CD4-positive, alpha-beta T cell treated with Interferon gamma for 1 hour (primary cell): Measurements from ENCODE around the gene BRCC3.

Experiments
- DNase-seq: peaks from one replicate; pipeline ENCODE4 v3.0.0-alpha.2; 2020

BRCC3 gene

DNA sequence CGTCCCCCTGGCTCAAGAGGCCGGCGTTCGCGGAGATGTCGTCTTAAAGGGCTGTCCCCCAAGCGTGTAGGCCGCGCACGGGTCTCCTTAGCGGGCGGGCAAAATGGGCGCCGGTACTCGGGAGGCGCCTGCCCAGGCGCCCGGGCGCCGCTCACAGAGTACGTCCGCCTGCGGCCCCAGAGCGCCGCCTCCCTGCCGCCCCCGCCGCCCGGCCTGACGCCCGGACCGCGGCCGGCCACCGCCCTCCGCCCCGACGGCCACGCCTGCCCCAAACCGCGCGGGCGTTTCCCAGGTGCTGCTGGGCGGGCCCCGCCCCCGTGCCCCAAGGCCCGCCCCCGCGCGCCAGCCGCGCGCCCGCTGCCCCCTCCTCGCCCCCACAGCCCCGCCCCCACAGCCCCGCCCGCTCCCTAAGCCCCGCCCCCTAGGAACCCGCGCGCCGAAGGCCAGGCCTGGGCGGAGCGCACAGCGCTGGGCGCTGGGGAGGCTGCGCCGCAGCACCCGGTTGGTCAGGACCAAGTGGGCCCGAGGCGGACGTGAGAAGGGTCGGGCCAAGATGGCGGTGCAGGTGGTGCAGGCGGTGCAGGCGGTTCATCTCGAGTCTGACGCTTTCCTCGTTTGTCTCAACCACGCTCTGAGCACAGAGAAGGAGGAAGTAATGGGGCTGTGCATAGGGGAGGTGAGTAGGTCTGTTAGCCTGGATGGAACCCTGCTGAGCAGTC, at the start of gene BRCC3, which contains the start of the genes CMC4 and MTCP1:
TSS of gene BRCC3 (plus strand) at position 534 of the 719 bp plus-strand sequence. CDS start at position 554, 20 bp downstream.
TSS of gene CMC4 (minus strand) at position 162 of the 719 bp plus-strand sequence. CDS start 7,113 bp downstream, outside the sequence.
TSS of gene MTCP1 (minus strand) at position 162 of the 719 bp plus-strand sequence. CDS start 5,126 bp downstream, outside the sequence.
- peak; percentile 83 for DNase-seq

DNA sequence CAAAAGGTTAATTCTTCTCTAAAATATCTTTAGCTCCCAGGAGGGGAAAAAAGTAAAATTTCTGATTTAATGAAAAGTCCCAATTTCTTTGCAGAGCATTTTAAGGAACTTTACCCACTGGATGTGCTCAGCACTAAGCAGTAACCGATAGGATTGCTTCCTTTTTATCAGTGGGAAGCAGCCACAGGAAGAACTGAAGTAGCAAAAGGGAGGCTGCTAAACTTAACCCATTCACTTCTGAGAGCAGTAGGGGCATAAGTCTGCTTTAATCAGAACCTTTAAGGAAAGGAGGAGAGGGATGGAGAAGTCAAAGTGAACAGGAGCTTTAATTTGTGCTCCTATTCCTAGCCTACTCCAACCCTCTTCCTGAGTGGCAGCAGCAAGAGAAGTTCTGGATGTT, 48.7 kb upstream of the BRCC3 start, which contains the start of gene F8:
TSS of gene F8 (minus strand) at position 139 of the 400 bp plus-strand sequence. CDS start 171 bp downstream, outside the sequence.
- no peak for DNase-seq

DNA sequence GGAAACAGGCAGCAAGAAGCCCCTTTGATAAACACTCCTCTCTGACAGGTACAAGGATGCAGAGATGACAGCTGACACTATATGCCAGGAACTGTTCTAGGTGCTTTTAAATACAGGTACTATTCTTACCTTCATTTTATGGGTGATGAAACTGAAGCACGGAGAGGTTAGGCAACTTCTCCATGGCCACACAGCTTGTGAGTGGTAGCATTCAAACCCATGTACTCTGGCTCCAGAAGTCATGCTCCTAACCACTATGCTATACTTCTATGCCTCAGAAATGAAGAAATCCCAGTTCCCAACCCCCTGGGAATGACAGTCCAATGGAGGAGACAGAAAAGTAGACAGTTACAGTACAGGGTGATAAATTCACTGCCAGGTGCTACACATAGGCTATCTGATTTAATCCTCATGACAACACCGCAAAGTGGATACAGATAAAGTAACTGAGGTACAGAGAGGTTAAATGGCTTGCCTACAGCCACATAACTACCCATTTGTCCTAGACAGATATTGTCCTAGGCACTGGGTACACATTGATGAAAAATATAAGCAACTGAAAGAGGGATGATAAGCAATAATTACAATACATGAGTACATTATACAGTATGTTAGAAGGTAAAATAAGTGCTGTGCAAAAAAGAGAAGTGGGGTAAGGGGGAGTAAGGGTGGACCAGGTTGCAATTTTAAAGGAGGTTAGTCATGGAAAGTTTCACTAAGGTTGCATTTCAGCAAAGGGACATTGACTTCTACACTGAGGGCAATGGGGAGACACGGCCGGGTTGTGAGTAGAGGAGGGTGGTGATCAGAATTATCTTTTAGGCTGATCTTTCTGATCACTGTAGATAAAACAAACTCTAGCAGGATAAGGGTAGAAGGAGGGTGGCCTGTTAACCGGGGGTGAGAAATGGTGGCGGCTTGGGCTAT, 47.1 kb upstream of the BRCC3 start:
- no peak for DNase-seq

DNA sequence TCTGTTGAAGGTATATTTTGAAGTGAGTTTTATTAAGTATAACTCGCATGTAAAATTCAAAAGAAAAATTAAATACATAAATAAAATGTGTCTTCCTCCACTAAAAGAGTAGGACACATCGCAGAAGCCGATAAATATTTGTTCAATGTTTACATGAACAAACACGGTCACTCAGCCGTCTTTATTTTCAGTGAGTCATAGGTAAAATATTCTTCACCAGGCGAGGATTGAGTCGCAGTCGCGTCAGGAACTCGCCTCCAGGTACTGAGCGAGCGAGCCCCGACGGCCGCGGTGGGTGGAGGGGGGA, 44.9 kb upstream of the BRCC3 start:
- DNase-seq, result no peak

DNA sequence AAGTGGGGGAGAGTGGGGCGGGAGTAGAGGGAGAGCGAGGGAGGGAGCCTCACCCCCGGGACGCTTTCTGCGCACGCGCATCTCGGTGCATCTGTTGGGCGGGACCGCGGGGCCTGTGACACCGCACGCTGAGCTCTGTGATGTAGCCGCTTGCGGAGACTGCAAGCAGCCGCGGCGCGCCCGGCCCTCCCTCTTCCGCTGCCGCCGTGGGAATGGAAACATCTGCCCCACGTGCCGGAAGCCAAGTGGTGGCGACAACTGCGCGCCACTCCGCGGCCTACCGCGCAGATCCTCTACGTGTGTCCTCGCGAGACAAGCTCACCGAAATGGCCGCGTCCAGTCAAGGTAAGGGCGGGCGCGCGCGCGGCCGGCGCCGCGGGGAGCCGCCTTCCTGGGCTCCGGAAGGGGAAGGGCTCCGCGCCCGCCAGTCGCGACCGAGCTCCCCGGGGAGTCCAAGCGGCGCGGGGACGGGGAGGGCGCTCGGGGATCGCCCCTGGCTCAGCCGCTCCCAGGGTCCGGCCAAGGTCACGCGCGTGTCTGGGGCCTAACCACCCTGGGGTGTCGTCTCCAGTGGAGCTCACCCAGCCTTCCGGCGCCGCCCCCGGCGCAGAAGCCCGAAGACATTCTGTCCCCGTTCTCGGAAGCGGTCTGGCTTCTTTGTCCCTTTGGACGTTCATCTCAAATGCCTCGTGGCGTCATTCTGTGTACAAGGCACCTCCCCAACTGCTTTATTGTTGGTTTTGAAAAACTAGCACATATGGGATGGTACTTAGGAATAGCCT, 44.4 kb upstream of the BRCC3 start, which contains the start of gene FUNDC2:
TSS of gene FUNDC2 (plus strand) at position 118 of the 782 bp plus-strand sequence. CDS start at position 213, 95 bp downstream.
- DNase-seq, result peak; percentile 97

DNA sequence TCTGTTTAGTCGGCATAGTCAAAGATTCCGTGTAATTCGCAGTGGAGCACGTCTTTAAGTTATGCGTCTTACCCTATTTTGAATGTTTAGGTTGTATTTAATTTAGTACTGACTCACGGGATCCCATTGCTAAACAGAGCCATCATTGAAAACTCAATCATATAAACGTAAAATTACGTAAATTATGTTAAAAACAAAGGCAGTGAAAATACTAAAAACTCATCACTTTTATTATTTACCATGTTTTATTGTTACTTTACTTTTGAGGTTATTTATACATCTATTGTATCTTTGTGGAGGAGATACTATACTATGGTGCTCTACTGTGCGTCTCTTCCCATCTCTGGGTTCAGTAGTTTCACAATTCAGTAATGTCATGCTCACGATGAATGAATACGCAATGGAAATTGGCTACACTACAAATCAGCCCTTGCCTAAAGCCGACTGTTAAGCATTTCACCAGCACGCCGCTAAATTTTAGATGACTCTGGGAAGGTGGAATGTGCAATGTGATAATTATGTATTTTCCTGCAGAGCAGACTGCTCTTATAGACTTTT, 43.7 kb upstream of the BRCC3 start:
- DNase-seq, result no peak

DNA sequence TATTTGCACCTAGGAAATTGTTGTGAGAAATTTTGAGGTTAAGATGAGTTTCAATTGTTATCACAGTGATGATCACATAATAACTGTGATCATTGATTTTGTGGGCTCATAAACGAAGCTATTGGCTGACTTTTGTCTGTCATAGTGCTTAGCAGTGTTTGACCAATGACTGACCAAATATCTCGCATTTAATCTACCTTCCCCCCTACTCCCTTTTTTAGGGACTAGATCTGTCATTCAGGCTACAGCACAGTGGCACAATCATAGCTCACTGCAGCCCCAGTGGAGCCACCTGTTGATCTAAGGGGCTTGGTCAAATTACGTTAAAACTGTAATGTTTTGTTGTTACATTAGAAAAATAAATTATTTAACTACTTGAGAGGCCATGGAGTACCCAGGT, 43.2 kb upstream of the BRCC3 start:
- DNase-seq, result no peak

DNA sequence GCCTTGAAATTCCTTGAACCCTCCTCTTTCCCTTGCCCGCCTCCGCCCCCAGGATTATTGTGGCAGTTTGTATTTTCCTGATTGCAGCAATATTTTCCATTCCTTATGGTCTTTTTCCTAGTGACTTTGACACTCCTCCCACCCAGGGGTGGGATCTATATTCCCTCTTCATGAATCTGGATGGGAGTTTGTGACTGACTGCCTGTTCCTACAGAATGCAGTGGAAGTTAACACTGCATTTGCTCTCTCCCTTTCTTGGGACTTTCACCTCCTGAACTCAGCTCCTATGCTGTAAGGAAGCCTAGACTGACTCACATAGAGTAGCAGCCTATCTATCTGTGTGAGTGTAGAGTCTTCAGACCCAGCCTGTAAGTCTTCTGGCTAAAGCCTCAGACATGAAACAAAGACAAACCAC, 42.4 kb upstream of the BRCC3 start:
- DNase-seq, result no peak

DNA sequence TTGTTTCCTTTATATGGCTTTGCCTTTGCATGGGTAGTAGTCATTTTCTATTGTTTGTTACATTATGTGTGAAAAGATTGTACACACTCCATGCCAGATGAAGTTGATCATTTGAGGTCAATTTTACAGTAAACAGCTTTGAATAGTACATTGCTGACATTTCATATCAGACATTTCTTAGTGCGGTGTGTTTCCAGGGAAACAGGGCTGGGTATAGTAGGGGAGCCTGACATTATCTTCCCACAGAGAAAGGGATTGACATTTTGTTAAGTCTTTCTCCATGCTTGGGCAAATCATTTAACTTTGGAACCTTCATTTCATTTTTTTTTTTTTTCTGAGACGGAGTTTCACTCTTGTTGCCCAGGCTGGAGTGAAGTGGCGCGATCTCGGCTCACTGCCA, 39.7 kb upstream of the BRCC3 start:
- DNase-seq, result no peak

DNA sequence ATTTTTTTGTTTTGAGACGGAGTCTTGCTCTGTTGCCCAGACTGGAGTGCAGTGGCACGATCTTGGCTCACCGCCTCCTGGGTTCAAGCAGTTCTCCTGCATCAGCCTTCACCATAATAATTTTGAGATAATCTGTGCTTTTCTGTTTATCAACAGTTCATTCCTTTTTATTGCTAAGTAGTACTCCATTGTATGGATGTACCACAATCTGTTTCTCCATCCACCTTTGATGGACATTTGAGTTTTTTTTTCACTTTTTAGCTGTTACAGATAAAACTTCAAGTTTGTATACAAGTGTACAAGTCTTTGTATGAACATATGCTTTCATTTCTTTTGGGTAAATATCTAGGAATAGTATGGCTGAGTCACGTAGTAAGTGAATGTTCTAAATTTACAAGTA, 35.6 kb upstream of the BRCC3 start:
- DNase-seq, result no peak

DNA sequence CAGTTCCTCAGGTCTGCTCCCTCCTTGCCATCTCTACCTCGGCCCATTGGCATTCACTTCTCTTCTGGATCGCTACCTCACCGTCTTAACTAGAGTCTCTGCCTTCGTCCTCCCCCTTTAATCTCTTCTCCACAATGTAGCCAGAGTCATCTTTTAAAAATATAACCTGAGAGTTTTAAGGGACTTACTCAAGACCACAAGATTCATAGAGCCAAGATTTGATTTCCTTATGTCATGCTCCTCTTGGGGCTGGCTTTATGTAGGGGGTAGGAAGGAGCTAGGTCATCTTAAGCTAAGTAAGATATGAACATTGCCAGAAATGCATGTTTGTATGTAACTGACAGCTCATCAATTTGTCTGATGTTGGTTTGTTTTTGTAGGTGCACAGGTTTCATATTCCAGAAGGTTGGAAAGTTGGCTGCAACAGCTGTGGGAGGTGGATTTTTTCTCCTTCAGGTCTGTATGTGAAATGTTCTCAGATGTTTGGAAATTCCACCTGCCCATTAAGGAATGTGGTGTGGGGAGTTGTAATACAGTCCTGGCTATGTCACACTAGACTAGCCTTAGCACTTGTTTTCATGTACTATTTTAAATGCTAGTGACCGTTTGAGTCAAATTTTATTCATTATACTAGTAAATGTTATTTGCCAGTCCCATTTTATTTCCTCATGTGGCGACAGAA, 25.0 kb upstream of the BRCC3 start:
- DNase-seq, result no peak

DNA sequence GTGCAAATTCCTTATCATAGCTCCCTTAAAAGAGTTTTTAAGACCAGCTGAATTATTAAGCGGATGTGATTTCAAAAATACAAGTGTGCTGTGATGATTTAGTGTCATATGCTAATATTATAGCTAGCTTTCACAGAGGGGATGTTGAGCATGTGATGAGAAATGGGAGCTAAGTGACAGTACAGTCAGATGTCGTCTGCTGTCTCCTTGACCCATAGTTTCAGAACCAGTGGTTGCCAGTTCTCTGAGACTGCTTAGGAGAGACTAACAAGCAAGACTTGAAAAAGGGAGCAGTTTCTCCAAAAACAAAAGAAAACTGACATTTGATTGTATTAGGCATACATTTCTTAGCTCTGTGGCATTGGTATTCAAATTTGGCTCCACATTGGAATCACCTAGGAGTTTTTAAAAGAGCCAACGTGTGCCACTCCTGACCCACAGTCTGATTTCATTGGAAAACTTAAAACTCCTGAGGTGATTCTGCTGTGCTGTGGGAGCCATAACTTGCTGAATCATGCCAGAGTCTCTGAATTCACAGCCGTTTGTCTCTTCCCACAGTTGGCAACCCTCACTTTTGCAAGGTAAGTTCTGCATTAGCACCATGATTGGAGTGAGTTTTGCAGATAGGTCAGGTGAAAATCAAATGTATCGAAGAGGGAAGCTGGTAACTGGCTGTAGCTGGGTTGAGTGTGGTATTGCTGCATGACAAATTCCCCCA, 24.3 kb upstream of the BRCC3 start:
- no peak for DNase-seq

DNA sequence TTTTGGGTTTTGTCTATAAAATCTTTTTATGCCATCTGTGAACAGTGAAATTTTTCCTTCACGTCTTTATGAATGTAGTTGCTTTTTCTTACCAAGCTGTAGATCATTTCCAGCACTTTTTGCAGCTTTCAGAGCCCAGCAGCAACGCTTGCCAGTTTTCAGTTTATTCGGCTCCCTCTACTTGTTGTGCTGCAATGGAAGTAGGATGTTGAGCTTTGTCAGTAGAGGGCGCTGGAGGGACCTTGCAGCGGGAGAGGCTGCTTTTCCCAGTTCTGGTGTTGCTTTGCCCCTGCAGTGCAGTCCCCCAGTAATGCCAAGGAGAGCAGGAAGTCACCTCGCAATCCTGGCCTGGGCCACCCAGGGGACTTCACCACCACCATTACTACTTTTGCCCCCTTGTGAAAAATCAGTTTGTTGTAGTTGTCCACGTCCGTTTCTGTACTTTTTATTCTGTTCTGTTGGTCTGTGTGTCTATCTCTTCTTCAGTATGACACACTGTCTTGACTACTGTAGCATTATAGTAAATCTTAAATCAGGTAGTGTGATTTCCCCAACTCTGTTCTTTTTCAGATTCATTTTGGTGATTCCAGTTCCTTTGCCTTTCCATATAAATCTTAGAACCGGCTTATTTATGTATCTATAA, 22.2 kb upstream of the BRCC3 start:
- peak; percentile 30 for DNase-seq

DNA sequence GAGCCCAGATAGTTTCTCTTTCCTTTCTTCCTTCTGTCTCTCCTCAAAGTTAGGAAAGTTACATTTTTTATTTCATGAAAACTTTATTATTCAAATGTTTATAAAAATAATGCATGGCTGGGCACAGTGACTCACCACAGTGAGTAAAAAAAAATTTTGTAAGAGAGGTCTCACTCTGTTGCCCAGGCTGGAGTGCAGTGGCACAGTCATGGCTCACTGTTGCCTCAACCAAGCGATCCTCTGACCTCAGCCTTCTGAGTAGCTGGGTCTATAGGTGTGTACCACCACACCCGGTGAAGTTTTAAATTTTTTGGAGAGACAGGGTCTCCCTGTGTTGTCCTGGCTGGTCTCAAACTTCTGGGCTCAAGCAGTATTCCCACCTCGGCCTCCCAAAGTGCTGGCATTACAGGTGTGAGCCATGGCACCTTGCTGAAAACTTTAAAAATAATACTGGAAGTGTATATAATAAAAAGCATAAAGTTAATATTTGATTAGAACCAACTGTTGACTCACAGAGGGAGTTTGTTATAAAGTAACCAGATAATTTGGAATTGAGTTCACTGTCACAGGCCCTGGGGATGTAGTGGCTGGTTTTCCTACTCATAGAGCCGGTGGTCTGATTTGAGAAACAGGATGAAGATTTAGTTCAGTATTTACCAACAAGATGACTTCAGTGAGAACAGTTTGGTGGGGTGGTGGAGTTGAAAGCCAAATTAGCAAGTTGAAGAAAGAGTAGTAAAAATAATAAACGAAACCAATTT, 18.4 kb upstream of the BRCC3 start:
- no peak for DNase-seq

DNA sequence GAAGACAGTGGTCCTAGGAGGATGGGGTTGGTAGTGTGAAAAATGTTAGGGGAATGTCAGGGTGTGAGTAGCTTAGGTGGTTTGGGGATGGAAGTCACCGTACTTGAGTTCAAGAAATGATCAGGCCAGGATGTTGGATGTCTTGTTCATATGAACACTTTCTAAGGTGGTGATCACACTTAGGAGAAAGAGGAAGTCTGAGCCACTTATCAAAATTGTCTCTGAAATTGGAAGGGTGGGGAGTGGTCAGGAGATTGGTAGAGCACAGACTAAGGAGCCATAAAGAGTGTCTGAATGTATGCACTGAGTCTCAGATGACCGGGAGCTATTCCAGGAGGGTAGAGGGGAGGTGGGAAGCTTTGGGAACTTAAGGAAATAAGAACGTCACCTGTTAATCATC, 17.7 kb upstream of the BRCC3 start:
- no peak for DNase-seq

DNA sequence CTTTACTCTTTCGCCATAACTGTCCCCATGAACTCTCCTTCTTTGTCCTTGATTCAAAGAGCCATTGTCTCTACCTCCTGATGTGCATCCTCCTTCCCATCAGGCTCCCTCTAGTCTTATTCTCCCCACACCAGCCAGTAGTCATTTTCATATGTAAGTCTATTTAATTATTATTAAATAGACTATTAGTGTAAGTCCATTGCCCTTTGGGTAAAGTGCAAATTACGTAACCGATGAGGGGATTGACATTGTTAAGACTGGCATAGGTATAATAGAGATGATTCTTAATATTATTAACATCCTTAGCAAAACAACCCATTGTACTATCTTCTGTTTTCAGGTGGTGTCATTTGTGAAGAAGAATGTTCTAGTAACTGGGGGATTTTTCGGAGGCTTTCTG, 17.1 kb upstream of the BRCC3 start:
- DNase-seq, result no peak

DNA sequence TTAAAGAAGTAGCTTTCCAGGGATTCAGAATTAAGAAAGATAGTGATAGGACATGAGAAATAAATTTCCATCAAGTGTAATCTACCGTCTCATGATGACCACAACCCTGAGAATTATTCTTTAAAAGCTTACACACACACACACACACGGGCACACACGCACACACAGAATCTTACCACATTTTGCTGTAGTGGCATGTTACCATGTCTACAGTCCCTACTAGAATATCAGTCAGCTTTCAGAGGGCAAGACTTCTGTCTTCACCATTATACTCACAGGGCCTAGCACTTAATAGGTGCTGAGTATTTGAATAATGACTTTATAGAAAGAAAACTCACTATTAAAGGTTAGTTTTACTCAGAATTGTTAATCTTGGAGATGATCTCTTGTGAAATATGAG, 15.8 kb upstream of the BRCC3 start:
- no peak for DNase-seq

DNA sequence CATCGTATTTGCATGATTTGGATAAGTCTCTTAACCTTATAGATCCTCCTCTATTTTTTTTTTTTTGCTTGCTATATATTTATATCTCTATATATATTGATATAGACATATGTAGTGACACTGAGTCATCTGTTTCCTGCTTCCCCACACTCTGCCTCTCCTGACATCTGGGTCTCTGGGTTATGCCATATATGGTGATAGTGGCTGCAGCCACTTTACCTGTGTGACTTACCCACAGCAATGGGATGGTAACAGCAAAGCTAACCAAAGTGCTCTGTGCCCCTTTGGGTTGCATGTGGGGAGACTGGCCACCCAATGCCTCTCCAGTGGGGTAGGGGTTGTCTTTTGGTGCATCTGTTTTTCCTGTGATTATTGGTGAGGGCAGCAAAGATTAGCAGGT, 14.8 kb upstream of the BRCC3 start:
- no peak for DNase-seq

DNA sequence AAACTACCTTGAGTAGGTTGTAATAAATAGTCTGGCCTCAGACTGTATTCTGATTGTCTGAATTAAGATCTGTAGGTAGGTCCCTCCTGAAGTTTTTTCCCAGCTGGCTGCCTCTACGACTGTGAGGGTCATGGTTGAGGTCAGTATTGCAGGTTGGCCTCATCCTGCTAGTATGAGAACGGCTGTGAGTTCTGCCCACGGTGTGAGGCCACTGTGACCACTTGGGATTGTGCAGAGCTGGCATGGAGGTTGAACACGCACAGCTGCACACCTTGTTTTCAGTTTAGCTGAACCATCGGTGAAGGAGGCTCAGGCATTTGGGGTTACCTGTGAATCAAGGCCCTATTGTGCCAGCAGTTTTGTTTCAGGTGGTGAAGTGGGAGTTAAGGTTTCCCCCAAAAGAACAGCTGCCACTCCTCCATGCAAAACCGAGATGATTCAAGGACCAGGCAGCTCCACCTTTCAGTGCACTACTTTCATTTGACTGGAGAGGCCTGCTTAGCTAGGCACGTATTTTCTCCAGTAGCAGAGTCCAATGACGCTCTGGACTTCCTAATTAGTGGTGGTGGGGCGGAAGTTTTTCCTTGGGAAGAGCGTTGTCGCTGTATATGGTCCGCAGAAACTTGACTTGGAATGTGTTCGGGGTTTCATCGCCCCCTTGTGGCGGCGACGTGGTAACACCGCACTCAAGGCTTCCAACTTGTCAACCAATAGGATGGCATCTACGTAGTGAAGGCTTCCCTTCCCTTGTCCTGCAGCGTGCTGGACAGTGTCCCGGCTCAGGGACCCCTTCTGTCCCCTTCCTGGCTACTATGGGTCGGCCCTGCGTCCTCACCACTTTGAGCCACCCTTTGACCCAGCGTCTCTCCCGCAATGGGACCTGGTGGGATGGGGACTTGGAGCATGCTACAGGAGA, 14.2 kb upstream of the BRCC3 start:
- peak; percentile 40 for DNase-seq
